HepG2 (cell line): ENCODE results near the gene LIME1. TPM values are rescaled to one million over a fixed set of nuclear protein-coding genes. Genes with fewer than 3 reads are reported as not detected.

ENCODE experiments used
- BCL6 ChIP-seq: IDR thresholded peaks from 2 replicates; pipeline ENCODE4 v1.6.1; 2016; ENCODE audit warnings: missing genetic modification reagents, missing compliant biosample characterization
- DBP ChIP-seq: sonication (generic); formaldehyde crosslinking; IDR thresholded peaks from 2 replicates; pipeline ENCODE4 v1.4.0; 2020; ENCODE audit warnings: missing genetic modification reagents; ENCODE audit errors: not compliant biosample characterization
- DMAP1 ChIP-seq: IDR thresholded peaks from 2 replicates; pipeline ENCODE4 v1.6.1; 2016
- GZF1 ChIP-seq: sonication (generic); formaldehyde crosslinking; IDR thresholded peaks from 2 replicates; pipeline ENCODE4 v1.5.1; 2020; ENCODE audit warnings: mild to moderate bottlenecking, missing genetic modification reagents
- HIVEP1 ChIP-seq: sonication (generic); formaldehyde crosslinking; IDR thresholded peaks from 2 replicates; pipeline ENCODE4 v1.4.0; 2020; ENCODE audit warnings: mild to moderate bottlenecking, missing genetic modification reagents
- JUND ChIP-seq: sonication (generic); formaldehyde crosslinking; IDR thresholded peaks from 2 replicates; pipeline ENCODE4 v1.8.0; 2022; ENCODE audit warnings: mild to moderate bottlenecking, missing genetic modification reagents
- MAF1 ChIP-seq: sonication (generic); formaldehyde crosslinking; IDR thresholded peaks from 2 replicates; pipeline ENCODE4 v1.5.0; 2020; ENCODE audit warnings: missing genetic modification reagents, borderline replicate concordance
- MIER2 ChIP-seq: IDR thresholded peaks from 2 replicates; pipeline ENCODE4 v1.6.1; 2016; ENCODE audit warnings: missing biosample characterization, missing genetic modification reagents
- MYC ChIP-seq: sonication (generic); formaldehyde crosslinking; IDR thresholded peaks from 2 replicates; pipeline ENCODE4 v1.9.0; 2021; ENCODE audit warnings: missing genetic modification reagents, borderline replicate concordance
- MYNN ChIP-seq: sonication (generic); formaldehyde crosslinking; IDR thresholded peaks from 2 replicates; pipeline ENCODE4 v1.4.0; 2020; ENCODE audit warnings: mild to moderate bottlenecking, low read depth, missing genetic modification reagents
- MZF1 ChIP-seq: sonication (generic); formaldehyde crosslinking; IDR thresholded peaks from 2 replicates; pipeline ENCODE4 v1.8.1; 2023; ENCODE audit warnings: mild to moderate bottlenecking, missing genetic modification reagents, borderline replicate concordance
- NR3C1 ChIP-seq: sonication (generic); formaldehyde crosslinking; IDR thresholded peaks from 2 replicates; pipeline ENCODE4 v1.4.0; 2020; ENCODE audit warnings: missing genetic modification reagents
- PHF8 ChIP-seq: sonication (generic); formaldehyde crosslinking; IDR thresholded peaks from 2 replicates; pipeline ENCODE4 v1.5.0; 2020; ENCODE audit warnings: missing genetic modification reagents
- SATB2 ChIP-seq: sonication (generic); formaldehyde crosslinking; IDR thresholded peaks from 2 replicates; pipeline ENCODE4 v1.5.0; 2020; ENCODE audit warnings: missing genetic modification reagents
- SRF ChIP-seq: IDR thresholded peaks from 2 replicates; pipeline ENCODE4 v1.6.1; 2011; ENCODE audit warnings: mild to moderate bottlenecking, low read depth, low read length, moderate library complexity
- SUZ12 ChIP-seq: fragments of 150-350 bp; IDR thresholded peaks from 2 replicates; pipeline ENCODE4 v1.6.1; 2014; ENCODE audit warnings: low read depth, low read length
- TRIM22 ChIP-seq: fragments of 450-650 bp; IDR thresholded peaks from 2 replicates; pipeline ENCODE4 v1.6.1; 2017
- ZBTB21 ChIP-seq: sonication (generic); formaldehyde crosslinking; IDR thresholded peaks from 2 replicates; pipeline ENCODE4 v1.4.0; 2020; ENCODE audit warnings: missing genetic modification reagents
- ZBTB37 ChIP-seq: sonication (generic); formaldehyde crosslinking; IDR thresholded peaks from 2 replicates; pipeline ENCODE4 v1.4.0; 2020; ENCODE audit warnings: mild to moderate bottlenecking, missing genetic modification reagents
- ZBTB8A ChIP-seq: sonication (generic); formaldehyde crosslinking; IDR thresholded peaks from 2 replicates; pipeline ENCODE4 v1.4.0; 2020; ENCODE audit warnings: mild to moderate bottlenecking, low read depth, missing genetic modification reagents, borderline replicate concordance
- ZC3H13 ChIP-seq: sonication (generic); formaldehyde crosslinking; IDR thresholded peaks from 2 replicates; pipeline ENCODE4 v1.8.1; 2023; ENCODE audit warnings: mild to moderate bottlenecking, missing genetic modification reagents, moderate library complexity
- ZNF230 ChIP-seq: sonication (generic); formaldehyde crosslinking; IDR thresholded peaks from 2 replicates; pipeline ENCODE4 v1.4.0; 2020; ENCODE audit warnings: mild to moderate bottlenecking, missing genetic modification reagents
- ZNF260 ChIP-seq: sonication (generic); formaldehyde crosslinking; IDR thresholded peaks from 2 replicates; pipeline ENCODE4 v1.4.0; 2020; ENCODE audit warnings: missing genetic modification reagents, low read depth, mild to moderate bottlenecking, borderline replicate concordance
- ZNF292 ChIP-seq: sonication (generic); formaldehyde crosslinking; IDR thresholded peaks from 2 replicates; pipeline ENCODE4 v1.8.1; 2022; ENCODE audit warnings: mild to moderate bottlenecking, low read depth, missing genetic modification reagents, borderline replicate concordance
- ZNF577 ChIP-seq: sonication (generic); formaldehyde crosslinking; IDR thresholded peaks from 2 replicates; pipeline ENCODE4 v1.4.0; 2020; ENCODE audit warnings: mild to moderate bottlenecking, low read depth, missing genetic modification reagents, borderline replicate concordance
- ZNF7 ChIP-seq: IDR thresholded peaks from 2 replicates; pipeline ENCODE4 v1.6.1; 2016; ENCODE audit warnings: missing biosample characterization, missing genetic modification reagents
- ZNF816 ChIP-seq: sonication (generic); formaldehyde crosslinking; IDR thresholded peaks from 2 replicates; pipeline ENCODE4 v1.8.0; 2022; ENCODE audit warnings: missing genetic modification reagents, mild to moderate bottlenecking, borderline replicate concordance
- polyA plus RNA-seq, 8 experiments: library from polyadenylated mRNA; depleted of rRNA in 3 of 8; stranded (reverse) in 7 of 8; unstranded in 1 of 8; fragments of >200 nt; fragmentation: Illumina TruSeq in 4 of 8; extraction: Trizol in 4 of 8; gene quantifications; 2 replicates each; pipeline versions ENCODE4 v1.2.1 to v1.2.3, GENCODE V29; 2011 to 2016; ENCODE audit warnings: low read depth in 4 of 8, missing spikeins in 1 of 8, mixed read lengths in 1 of 8; ENCODE audit not compliant: insufficient read depth in 1 of 8
- total RNA-seq, 5 experiments: library from RNA; depleted of rRNA; stranded (reverse); fragments of >200 nt; fragmentation: Illumina TruSeq; extraction: Trizol; gene quantifications; 2 replicates each; pipeline ENCODE4 v1.2.3, GENCODE V29; 2016; ENCODE audit warnings: low read depth in 1 of 5

LIME1 gene
- total and polyA plus RNA-seq, 2 of the 13 experiments (the other 11 are each of a cell fraction or from before 2014, with no cell fraction given), result 13.0 to 61.5 TPM

- TF ChIP-seq TRIM22 (no peak), DMAP1 (CRISPR knock-in tag) (no peak), HIVEP1 (CRISPR knock-in tag) (0 out of 2 replicates have a peak, but pooled peaks have one; percentile 12), ZNF577 (no peak), ZNF292 (CRISPR knock-in tag) (peak; percentile 68; the same call in 1 of the 2 replicates), GZF1 (CRISPR knock-in tag) (no peak), BCL6 (CRISPR knock-in tag) (no peak), ZNF230 (CRISPR knock-in tag) (0 out of 2 replicates have a peak, but pooled peaks have one; percentile 55), ZBTB8A (CRISPR knock-in tag) (no peak), MZF1 (CRISPR knock-in tag) (peak; percentile 37; the same call in 1 of the 2 replicates), SATB2 (CRISPR knock-in tag) (no peak), NR3C1 (no peak), ZNF7 (CRISPR knock-in tag) (no peak), MYC (CRISPR knock-in tag) (no peak; the same call in 1 of the 2 replicates), PHF8 (no peak), SUZ12 (no peak), ZNF816 (CRISPR knock-in tag) (no peak), ZBTB21 (CRISPR knock-in tag) (no peak), ZBTB37 (no peak), DBP (CRISPR knock-in tag) (no peak), MYNN (CRISPR knock-in tag) (no peak), JUND (CRISPR knock-in tag) (no peak), ZC3H13 (no peak), MIER2 (CRISPR knock-in tag) (no peak), MAF1 (0 out of 2 replicates have a peak, but pooled peaks have one; percentile 3), ZNF260 (CRISPR knock-in tag) (no peak), SRF (no peak)
Observed at GRCh38 chr20:63708301-63709148, 27.9 kb upstream of the LIME1 start (continued).
